Neutrophil (primary cell): ENCODE measurements around the gene TSPAN18.

Source experiments
- H3K27ac ChIP-seq: fragments of 200-600 bp; sonication (generic); 2 replicates; pipeline ENCODE4 v1.5.1; 2016; ENCODE audit warnings: mild to moderate bottlenecking, moderate library complexity
- H3K27me3 ChIP-seq: fragments of 200-600 bp; sonication (generic); 2 replicates; pipeline ENCODE4 v1.6.0; 2016; ENCODE audit warnings: mild to moderate bottlenecking
- H3K36me3 ChIP-seq: fragments of 200-600 bp; sonication (generic); 2 replicates; pipeline ENCODE4 v1.5.1; 2017
- H3K4me1 ChIP-seq, 2 experiments: fragments of 200-600 bp in 1 of 2; sonication (generic) in 1 of 2; 1 replicate in 1 of 2; 2 replicates in 1 of 2; pipeline versions ENCODE4 v1.5.1 to v1.6.1; 2013 to 2016; ENCODE audit warnings: low read depth in 1 of 2, low read length in 1 of 2, mild to moderate bottlenecking in 1 of 2, moderate library complexity in 1 of 2; ENCODE audit not compliant: control insufficient read depth in 1 of 2, insufficient read depth in 1 of 2
- H3K4me3 ChIP-seq, 2 experiments: fragments of 200-600 bp in 1 of 2; sonication (generic) in 1 of 2; 1 replicate in 1 of 2; 2 replicates in 1 of 2; pipeline ENCODE4 v1.5.1; 2013 to 2016; ENCODE audit warnings: low read depth in 1 of 2, low read length in 1 of 2, mild to moderate bottlenecking in 1 of 2, moderate library complexity in 1 of 2
- H3K9me3 ChIP-seq: fragments of 200-600 bp; sonication (generic); 2 replicates; pipeline ENCODE4 v1.5.1; 2016
- TF ChIP-seq, protein P1 (sequence below): fragments of 200-600 bp; sonication (generic); IDR thresholded peaks from 2 replicates; pipeline ENCODE4 v1.5.1; 2016; ENCODE audit warnings: antibody characterized with exemption

The TSPAN18 gene

GRCh38 chr11:44959064-44959463, 232.3 kb downstream of the TSPAN18 start:
- TF ChIP-seq, protein P1, sequence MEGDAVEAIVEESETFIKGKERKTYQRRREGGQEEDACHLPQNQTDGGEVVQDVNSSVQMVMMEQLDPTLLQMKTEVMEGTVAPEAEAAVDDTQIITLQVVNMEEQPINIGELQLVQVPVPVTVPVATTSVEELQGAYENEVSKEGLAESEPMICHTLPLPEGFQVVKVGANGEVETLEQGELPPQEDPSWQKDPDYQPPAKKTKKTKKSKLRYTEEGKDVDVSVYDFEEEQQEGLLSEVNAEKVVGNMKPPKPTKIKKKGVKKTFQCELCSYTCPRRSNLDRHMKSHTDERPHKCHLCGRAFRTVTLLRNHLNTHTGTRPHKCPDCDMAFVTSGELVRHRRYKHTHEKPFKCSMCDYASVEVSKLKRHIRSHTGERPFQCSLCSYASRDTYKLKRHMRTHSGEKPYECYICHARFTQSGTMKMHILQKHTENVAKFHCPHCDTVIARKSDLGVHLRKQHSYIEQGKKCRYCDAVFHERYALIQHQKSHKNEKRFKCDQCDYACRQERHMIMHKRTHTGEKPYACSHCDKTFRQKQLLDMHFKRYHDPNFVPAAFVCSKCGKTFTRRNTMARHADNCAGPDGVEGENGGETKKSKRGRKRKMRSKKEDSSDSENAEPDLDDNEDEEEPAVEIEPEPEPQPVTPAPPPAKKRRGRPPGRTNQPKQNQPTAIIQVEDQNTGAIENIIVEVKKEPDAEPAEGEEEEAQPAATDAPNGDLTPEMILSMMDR: no peak
- H3K36me3 ChIP-seq: no peaks in the 10 kb centered on the region
- H3K4me3 ChIP-seq: no peak overlapping the region
- no peaks in the 10 kb centered on the region for H3K9me3 ChIP-seq
- no peaks in the 10 kb centered on the region for H3K27me3 ChIP-seq
- H3K4me1 ChIP-seq: peaks cover 67 to 71% of the 10 kb centered on the region in 2 experiments
- no peak overlapping the region for H3K27ac ChIP-seq

DNA sequence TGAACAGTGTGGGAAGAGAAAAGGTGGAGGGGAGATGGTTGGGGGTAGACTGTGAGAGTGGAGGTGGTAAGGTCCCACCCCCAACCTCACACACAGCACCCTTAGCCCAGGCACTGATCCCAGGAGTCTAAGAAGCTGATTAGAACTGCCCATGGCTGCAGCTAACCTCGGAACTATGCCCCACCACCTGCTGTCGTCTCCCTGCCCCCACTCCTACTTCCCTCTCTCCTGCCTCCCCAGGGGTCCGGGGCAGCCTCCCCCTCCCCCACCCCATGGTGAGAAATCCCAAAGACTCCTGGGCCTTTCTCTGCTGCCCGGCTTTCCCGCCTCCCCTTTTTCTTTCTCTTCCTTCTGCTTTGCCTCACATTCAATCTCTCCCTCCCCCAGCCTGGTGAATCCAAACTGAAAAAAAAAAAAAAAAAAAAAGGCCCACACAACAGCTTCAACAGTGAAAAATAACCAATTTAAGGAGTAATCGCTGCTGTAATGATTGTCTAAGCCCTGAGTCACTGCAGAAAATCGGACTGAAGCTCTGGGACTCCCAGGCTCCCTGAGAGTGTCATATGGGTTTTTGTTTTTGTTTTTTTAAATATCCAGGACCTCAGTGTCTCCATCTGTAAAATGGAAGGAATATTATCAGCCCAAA, 233.6 kb downstream of the TSPAN18 start:
- H3K4me3 ChIP-seq: no peak overlapping the region

DNA sequence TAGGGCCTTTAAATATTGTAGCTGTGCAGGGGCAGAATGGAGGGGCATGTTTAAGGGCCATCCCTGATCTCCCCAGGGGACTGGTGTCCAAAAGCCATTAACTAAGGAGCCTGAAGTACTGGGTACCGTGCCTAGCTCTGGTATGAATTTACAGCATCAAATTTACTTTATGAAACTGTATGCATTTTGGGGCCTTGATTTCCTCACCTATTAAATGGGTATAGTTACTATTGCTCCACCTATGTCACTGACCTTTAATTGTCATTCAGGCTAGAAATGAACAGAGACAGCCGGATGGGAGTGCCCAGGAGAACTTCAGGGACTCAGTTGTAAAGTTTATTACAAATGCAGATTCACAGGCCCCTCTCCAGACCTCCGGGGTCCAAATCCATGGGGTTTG, 235.7 kb downstream of the TSPAN18 start:
- Histone ChIP-seq H3K36me3 (no peaks in the 10 kb centered on the region), H3K4me1 (peaks cover 57% of the 10 kb centered on the region in 2 experiments), H3K4me3 (no peak overlapping the region), H3K27ac (no peak overlapping the region), H3K9me3 (no peaks in the 10 kb centered on the region), H3K27me3 (no peaks in the 10 kb centered on the region)
- TF ChIP-seq, protein P1: no peak

More for the DNA sequence above, 233.6 kb downstream of the TSPAN18 start:
- H3K4me1 ChIP-seq: peaks cover 67 to 71% of the 10 kb centered on the region in 2 experiments
- H3K36me3 ChIP-seq: no peaks in the 10 kb centered on the region
- no peaks in the 10 kb centered on the region for H3K9me3 ChIP-seq
- H3K27me3 ChIP-seq: no peaks in the 10 kb centered on the region
- TF ChIP-seq, protein P1: no peak
- no peak overlapping the region for H3K27ac ChIP-seq

DNA sequence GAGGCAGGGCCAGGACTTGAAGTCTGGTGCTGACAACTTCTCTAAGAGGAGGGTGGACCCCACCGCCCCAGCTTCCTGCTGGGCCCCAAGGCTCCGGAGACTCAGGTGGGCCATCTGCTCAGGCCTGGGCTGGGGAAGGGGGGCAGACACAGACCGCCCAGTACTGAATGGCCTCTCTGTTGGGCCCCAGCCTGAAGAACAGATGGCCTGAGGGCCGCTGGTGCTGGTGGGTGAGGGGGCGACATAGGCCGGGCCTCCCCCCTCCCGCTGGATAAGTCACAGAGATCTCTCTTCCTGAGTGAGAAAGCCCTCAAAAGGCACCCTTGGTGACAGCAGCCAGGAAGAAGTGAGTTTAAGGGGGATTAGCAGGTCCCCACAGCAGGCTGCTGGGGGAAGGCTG, 236.4 kb downstream of the TSPAN18 start:
- no peaks in the 10 kb centered on the region for H3K27me3 ChIP-seq
- peaks cover 57% of the 10 kb centered on the region in 2 experiments for H3K4me1 ChIP-seq
- H3K9me3 ChIP-seq: no peaks in the 10 kb centered on the region
- TF ChIP-seq, protein P1: no peak
- no peak overlapping the region for H3K4me3 ChIP-seq
- H3K36me3 ChIP-seq: no peaks in the 10 kb centered on the region
- no peak overlapping the region for H3K27ac ChIP-seq

GRCh38 chr11:44963948-44964347, 237.2 kb downstream of the TSPAN18 start:
- TF ChIP-seq, protein P1: no peak
- H3K27me3 ChIP-seq: no peaks in the 10 kb centered on the region
- H3K4me3 ChIP-seq: no peak overlapping the region
- peaks cover 58 to 59% of the 10 kb centered on the region in 2 experiments for H3K4me1 ChIP-seq
- no peaks in the 10 kb centered on the region for H3K9me3 ChIP-seq
- H3K36me3 ChIP-seq: no peaks in the 10 kb centered on the region
- H3K27ac ChIP-seq: peak overlapping the region; percentile 64
